Left lung (tissue), 10 donors: Measurements from ENCODE around the gene DHDDS. TPM values are rescaled to one million over a fixed set of nuclear protein-coding genes. Genes with fewer than 3 reads are reported as not detected.

Experiments used
- ATAC-seq: fragments of 200-7000 bp; cut with Tn5 transposase; one replicate; pipeline ENCODE4 v1.9.1; 2020; ENCODE audit warnings: moderate library complexity
- DNase-seq, 4 donors: peaks; one replicate each; pipeline ENCODE4 v3.0.0-alpha.2; 2013 to 2020
- H3K27ac ChIP-seq, 2 donors: fragments of 200-600 bp; sonication (generic) in 1 of 2; one replicate each; pipeline versions ENCODE4 v1.5.0 to v1.8.0; 2020 to 2021
- H3K27me3 ChIP-seq, 2 donors: fragments of 200-600 bp; sonication (generic) in 1 of 2; one replicate each; pipeline versions ENCODE4 v1.5.0 to v1.8.0; 2020 to 2021
- H3K36me3 ChIP-seq, 2 donors: fragments of 200-600 bp; sonication (generic) in 1 of 2; one replicate each; pipeline versions ENCODE4 v1.5.0 to v1.8.0; 2020 to 2021
- H3K4me1 ChIP-seq, 2 donors: fragments of 200-600 bp; one replicate each; pipeline ENCODE4 v1.8.0; 2021
- H3K4me3 ChIP-seq, 2 donors: fragments of 200-600 bp; sonication (generic) in 1 of 2; one replicate each; pipeline versions ENCODE4 v1.5.0 to v1.8.0; 2020 to 2021; ENCODE audit warnings: mild to moderate bottlenecking in 1 of 2
- H3K9me3 ChIP-seq, 2 donors: fragments of 200-600 bp; sonication (generic) in 1 of 2; one replicate each; pipeline versions ENCODE4 v1.5.0 to v1.8.0; 2020 to 2021
- intact Hi-C, 2 donors: fragments of 100-400 bp; cut with DNase I; formaldehyde crosslinking; loops; one replicate each; pipeline versions ENCODE4 v1.11.2 to v1.14.2; 2022
- polyA plus RNA-seq, 6 donors: library from polyadenylated mRNA; unstranded; fragments of 120-200 nt; gene quantifications; one replicate each; pipeline ENCODE4 v1.2.1, GENCODE V29; 2013; ENCODE audit not compliant: insufficient read length in 6 of 6
- total RNA-seq, 2 donors: library from RNA; stranded (reverse); fragmentation: NEBNext Ultra II Directional; extraction: Animal tissue kit (Norgen Biotek cat#: 25700); gene quantifications; one replicate each; pipeline ENCODE4 v1.2.1, GENCODE V29; 2021
- TF ChIP-seq, protein P1 (sequence below), 2 donors: fragments of 200-600 bp; sonication (generic) in 1 of 2; IDR thresholded peaks; one replicate each; pipeline versions ENCODE4 v1.5.0 to v1.8.0; 2021; ENCODE audit warnings: antibody characterized with exemption in 2 of 2
- donor health status: DM: no; HTN: yes; CAD: no.
- donor health status: DM: no; HTN: no; CAD: no.

Gene DHDDS
- total and polyA plus RNA-seq, 8 donors, result 34.5 to 56.0 (median 36.1) TPM

DNA sequence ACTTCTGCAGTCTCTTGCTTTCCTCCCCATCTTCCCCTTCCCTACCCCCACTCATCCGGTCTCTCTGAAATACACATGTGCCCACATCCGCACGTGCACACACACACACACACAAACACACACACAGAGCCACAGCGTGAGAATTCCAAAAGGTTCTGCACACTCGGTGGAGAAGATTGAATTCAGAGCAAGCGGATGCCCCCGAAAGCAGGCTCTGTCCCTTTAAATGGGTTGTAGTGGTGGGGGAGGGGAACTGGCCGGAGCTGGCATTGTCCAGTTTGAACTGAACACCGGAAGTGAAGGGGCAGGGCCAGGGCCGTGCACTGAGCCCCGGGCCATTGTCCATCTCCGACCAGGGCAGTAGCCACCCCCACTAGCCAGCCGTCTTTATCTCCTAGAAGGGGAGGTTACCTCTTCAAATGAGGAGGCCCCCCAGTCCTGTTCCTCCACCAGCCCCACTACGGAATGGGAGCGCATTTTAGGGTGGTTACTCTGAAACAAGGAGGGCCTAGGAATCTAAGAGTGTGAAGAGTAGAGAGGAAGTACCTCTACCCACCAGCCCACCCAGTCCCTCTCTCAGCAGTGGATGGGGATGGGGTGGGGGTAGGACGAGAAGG lies 22.8 kb upstream of the DHDDS start:
- intact Hi-C loops, result no loop called here
- ATAC-seq (no peak), DNase-seq (no peak)
- Histone ChIP-seq H3K4me1 (peaks cover 0 to 12% of the 10 kb centered on the region in 2 donors), H3K27me3 (peaks cover 49 to 77% of the 10 kb centered on the region in 2 donors), H3K4me3 (no peak overlapping the region), H3K36me3 (no peaks in the 10 kb centered on the region), H3K27ac (no peak overlapping the region), H3K9me3 (no peaks in the 10 kb centered on the region)
- TF ChIP-seq, protein P1, sequence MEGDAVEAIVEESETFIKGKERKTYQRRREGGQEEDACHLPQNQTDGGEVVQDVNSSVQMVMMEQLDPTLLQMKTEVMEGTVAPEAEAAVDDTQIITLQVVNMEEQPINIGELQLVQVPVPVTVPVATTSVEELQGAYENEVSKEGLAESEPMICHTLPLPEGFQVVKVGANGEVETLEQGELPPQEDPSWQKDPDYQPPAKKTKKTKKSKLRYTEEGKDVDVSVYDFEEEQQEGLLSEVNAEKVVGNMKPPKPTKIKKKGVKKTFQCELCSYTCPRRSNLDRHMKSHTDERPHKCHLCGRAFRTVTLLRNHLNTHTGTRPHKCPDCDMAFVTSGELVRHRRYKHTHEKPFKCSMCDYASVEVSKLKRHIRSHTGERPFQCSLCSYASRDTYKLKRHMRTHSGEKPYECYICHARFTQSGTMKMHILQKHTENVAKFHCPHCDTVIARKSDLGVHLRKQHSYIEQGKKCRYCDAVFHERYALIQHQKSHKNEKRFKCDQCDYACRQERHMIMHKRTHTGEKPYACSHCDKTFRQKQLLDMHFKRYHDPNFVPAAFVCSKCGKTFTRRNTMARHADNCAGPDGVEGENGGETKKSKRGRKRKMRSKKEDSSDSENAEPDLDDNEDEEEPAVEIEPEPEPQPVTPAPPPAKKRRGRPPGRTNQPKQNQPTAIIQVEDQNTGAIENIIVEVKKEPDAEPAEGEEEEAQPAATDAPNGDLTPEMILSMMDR (IDR thresholded peaks at IDR 0.05), result no peak

DNA sequence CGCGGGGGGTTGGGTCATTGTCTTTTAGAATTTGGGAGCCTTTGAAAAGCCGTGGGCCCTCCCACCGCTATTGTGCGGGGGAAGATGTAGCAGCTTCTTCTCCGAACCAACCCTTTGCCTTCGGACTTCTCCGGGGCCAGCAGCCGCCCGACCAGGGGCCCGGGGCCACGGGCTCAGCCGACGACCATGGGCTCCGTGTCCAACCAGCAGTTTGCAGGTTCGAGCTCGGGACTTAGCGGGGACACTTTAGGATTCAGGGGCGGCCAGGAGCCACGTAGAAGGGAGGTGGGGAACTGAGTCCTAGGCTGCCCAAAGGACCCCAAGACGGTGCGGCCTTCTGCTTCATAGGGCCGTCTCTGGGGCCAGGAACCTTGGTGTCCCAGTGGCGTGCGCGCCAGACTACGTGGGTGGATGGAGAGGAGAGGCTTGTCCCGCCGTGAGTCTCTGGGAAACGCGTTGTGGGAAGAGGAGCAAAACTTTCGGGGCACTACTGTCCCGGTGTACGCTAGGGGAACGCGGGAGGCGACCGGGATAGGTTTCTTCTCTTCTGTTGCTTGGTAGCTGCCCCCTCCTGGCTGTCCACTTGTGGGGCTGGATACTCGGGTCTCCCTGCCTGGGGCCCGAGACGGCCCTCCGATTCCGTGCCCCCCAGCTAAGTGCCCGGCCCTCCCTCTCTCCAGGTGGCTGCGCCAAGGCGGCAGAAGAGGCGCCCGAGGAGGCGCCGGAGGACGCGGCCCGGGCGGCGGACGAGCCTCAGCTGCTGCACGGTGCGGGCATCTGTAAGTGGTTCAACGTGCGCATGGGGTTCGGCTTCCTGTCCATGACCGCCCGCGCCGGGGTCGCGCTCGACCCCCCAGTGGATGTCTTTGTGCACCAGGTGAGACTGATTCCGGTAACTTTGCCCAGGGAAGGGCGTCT lies 21.2 kb upstream of the DHDDS start, which contains the start of gene LIN28A:
LIN28A (plus strand) TSS at position 112 of the 918 bp plus-strand sequence; CDS start at position 187, 75 bp downstream.
- H3K27me3 ChIP-seq, result peaks cover 59 to 79% of the 10 kb centered on the region in 2 donors
- H3K36me3 ChIP-seq, result no peaks in the 10 kb centered on the region
- DNase-seq, result peak in 1 of 4 donors; percentile 73
- no peak for ATAC-seq
- no peaks in the 10 kb centered on the region for H3K9me3 ChIP-seq
- H3K4me1 ChIP-seq, result peaks cover 0 to 12% of the 10 kb centered on the region in 2 donors
- TF ChIP-seq, protein P1 (IDR thresholded peaks at IDR 0.05), result no peak
- no peak within 1 kb of the TSS for H3K4me3 ChIP-seq
- intact Hi-C loops, result no loop called here
- no peak within 1 kb of the TSS for H3K27ac ChIP-seq

DNA sequence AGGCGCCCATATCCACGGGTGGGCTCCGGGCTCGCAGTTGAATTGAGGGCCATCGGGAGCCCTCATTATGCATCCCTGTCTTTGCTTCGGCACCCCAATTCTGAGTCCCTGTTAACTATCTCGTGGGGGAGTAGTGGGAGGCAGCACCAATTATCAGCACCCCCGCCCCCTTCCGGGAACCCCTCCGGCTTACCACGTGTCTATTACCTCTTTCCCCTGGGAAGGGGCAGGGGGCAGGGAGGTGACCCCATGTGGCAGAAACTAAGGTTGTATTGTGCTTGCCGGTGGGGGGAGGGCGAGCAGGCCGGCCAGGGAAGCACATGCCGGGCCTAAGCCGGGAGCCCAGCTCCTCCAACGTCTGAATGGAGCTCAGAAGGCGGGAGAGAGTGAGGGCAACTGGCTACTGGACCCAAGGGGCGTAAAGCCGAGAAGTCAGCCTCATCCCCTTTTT lies 20.5 kb upstream of the DHDDS start:
- DNase-seq, result peak in 1 of 4 donors; percentile 32
- no peak for ATAC-seq
- intact Hi-C loops, result no loop called here
- H3K9me3 ChIP-seq, result no peaks in the 10 kb centered on the region
- no peak overlapping the region for H3K4me3 ChIP-seq
- peaks cover 59 to 86% of the 10 kb centered on the region in 2 donors for H3K27me3 ChIP-seq
- H3K4me1 ChIP-seq, result peaks cover 0 to 12% of the 10 kb centered on the region in 2 donors
- no peak overlapping the region for H3K27ac ChIP-seq
- TF ChIP-seq, protein P1 (IDR thresholded peaks at IDR 0.05), result no peak
- no peaks in the 10 kb centered on the region for H3K36me3 ChIP-seq

DNA sequence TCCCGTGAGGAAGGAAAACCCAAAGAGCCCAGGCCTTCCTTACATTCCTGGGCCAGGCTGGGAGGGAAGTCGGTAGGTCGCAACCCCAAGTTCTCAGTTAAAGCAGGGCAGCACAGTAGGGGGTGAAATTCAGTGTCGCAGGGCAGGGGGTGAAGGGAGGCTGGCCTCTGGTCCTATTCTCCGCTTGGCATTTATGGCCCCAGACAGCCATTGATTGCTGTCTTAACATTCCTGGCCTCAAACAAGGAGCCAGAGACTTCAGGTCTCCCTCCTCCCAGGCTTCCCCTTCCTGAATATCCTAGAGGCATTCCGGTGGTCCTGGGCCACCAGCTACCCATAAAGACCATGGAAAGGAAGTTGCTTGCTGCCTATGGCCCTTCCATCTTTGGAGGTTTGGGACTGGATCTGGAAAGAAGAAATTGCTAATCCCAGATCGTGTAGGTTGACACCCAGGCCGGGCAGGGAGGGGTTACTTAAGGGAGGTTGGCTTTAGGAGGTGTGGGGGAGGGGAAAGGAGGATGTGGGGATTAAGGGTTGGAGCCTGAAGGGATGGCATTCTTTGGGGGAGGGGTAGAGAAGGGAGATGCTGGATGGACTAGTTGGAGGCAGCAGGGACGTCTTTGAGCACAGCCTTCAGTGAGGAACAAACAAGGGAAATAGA lies 19.8 kb upstream of the DHDDS start:
- intact Hi-C loops, result no loop called here
- DNase-seq (no peak), ATAC-seq (no peak)

More for the DNA sequence above, 19.8 kb upstream of the DHDDS start:
- H3K4me3 ChIP-seq, result no peak overlapping the region
- H3K4me1 ChIP-seq, result peaks cover 0 to 12% of the 10 kb centered on the region in 2 donors
- H3K36me3 ChIP-seq, result no peaks in the 10 kb centered on the region
- no peaks in the 10 kb centered on the region for H3K9me3 ChIP-seq
- H3K27me3 ChIP-seq, result peaks cover 59 to 89% of the 10 kb centered on the region in 2 donors
- H3K27ac ChIP-seq, result no peak overlapping the region
- TF ChIP-seq, protein P1 (IDR thresholded peaks at IDR 0.05), result no peak
